ENCODE data around the gene ACADVL.
A peak's percentile ranks its signal among the peaks of the same experiment; 100 is the strongest.

The ACADVL gene

GRCh38 chr17:7196651-7197401, 22.9 kb upstream of the ACADVL start:
- no peak overlapping the region for H3K27ac ChIP-seq
- no peak overlapping the region for H3K4me3 ChIP-seq (ENCODE audit: low read depth, low read length)
- peaks cover 59% of the 10 kb centered on the region for H3K36me3 ChIP-seq (replicated peaks)
- no peaks in the 10 kb centered on the region for H3K27me3 ChIP-seq (replicated peaks)
- in situ Hi-C loops (cut with HindIII; ENCODE audit: low pct_ligation_motif_present, low sequenced_read_pairs), result loop anchor here (25.0 kb wide), 1 partner anchor 135 kb away; no protein-coding TSS in a partner anchor
- DNase-seq, result no peak
- no peak for TF ChIP-seq CTCF (IDR thresholded peaks at IDR 0.05; ENCODE audit: low read depth, low read length, missing control alignments)

DNA sequence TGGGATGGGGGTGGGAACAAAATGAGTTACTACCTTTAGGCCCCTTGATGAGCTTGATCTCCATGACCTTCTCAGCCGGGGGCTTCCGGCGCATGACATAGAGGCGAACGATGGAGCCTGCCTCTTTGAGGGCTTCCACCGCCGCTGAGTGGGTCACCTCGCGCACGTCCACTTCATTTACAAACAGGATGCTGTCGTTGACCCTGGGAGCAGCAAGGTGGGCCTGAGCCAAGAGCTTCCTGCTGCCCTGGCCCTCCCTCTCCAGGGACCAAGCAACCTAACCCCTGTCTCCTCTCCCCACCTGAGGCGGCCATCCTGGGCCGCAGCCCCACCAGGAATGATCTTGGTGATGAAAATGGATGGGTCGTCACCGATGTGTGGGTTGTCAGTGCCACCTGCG, 16.3 kb upstream of the ACADVL start:
- no peak for DNase-seq
- Histone ChIP-seq H3K4me3 (ENCODE audit: low read depth, low read length) (no peak overlapping the region), H3K27me3 (replicated peaks) (no peaks in the 10 kb centered on the region), H3K36me3 (replicated peaks) (peaks cover 28% of the 10 kb centered on the region), H3K27ac (no peak overlapping the region)
- TF ChIP-seq CTCF (IDR thresholded peaks at IDR 0.05; ENCODE audit: low read depth, low read length, missing control alignments), result no peak
- in situ Hi-C loops (cut with HindIII; ENCODE audit: low pct_ligation_motif_present, low sequenced_read_pairs), result no loop called here

DNA sequence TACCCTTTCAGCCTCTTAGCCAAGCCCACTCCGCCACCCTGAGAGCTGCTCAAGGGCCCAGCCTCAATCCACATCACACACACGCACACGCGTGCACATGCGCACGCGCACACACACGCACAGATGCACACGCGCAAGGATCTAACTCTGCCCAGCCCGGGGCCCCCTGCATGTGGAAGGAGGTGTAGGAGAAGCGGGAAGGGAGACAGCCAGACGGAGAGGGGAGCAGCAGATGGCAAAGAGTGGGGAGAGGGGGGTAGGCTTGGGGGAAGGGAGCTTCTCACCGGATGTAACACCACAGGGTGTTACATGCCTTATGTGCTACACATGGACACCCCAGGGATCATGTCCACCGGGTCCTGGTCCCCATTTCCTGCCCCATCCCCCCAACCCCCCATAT, 15.4 kb upstream of the ACADVL start:
- no peak for DNase-seq
- peaks cover 28% of the 10 kb centered on the region for H3K36me3 ChIP-seq (replicated peaks)
- no peak overlapping the region for H3K27ac ChIP-seq

GRCh38 chr17:7204828-7205461, 14.8 kb upstream of the ACADVL start:
- peaks cover 28% of the 10 kb centered on the region for H3K36me3 ChIP-seq (replicated peaks)
- H3K4me3 ChIP-seq (ENCODE audit: low read depth, low read length), result peak overlapping the region; percentile 64
- DNase-seq, result peak; percentile 79
- TF ChIP-seq CTCF (IDR thresholded peaks at IDR 0.05; ENCODE audit: low read depth, low read length, missing control alignments), result no peak
- in situ Hi-C loops (cut with HindIII; ENCODE audit: low pct_ligation_motif_present, low sequenced_read_pairs), result no loop called here
- peak overlapping the region; percentile 22 for H3K27ac ChIP-seq
- no peaks in the 10 kb centered on the region for H3K27me3 ChIP-seq (replicated peaks)

More for the DNA sequence above, 15.4 kb upstream of the ACADVL start:
- TF ChIP-seq CTCF (IDR thresholded peaks at IDR 0.05; ENCODE audit: low read depth, low read length, missing control alignments), result no peak
- in situ Hi-C loops (cut with HindIII; ENCODE audit: low pct_ligation_motif_present, low sequenced_read_pairs), result no loop called here
- H3K27me3 ChIP-seq (replicated peaks), result no peaks in the 10 kb centered on the region
- peak overlapping the region; percentile 64 for H3K4me3 ChIP-seq (ENCODE audit: low read depth, low read length)

DNA sequence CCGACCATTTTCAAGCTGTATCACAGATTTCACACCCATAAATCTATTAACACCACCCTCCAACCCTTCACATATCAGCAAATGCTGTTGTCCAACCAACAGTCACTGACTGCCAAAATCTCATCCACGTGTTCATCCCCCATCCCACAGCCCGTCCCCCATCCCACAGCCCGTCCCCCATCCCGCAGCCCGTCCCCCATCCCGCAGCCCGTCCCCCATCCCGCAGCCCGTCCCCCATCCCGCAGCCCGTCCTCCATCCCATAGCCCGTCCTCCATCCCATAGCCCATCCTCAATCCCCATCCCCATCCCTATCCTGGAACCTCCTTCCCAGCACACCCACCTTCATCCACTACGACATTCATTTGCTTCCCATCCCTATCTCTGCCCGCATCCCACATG, 14.2 kb upstream of the ACADVL start:
- Histone ChIP-seq H3K4me3 (ENCODE audit: low read depth, low read length) (peak overlapping the region; percentile 64), H3K36me3 (replicated peaks) (peaks cover 26% of the 10 kb centered on the region), H3K27ac (peak overlapping the region; percentile 22), H3K27me3 (replicated peaks) (no peaks in the 10 kb centered on the region)
- in situ Hi-C loops (cut with HindIII; ENCODE audit: low pct_ligation_motif_present, low sequenced_read_pairs), result no loop called here
- DNase-seq, result no peak
- no peak for TF ChIP-seq CTCF (IDR thresholded peaks at IDR 0.05; ENCODE audit: low read depth, low read length, missing control alignments)

All from brain microvascular endothelial cell (primary cell).